NT2/D1 (cell line): ENCODE results near the gene PRMT7.

Experiments used
- SUZ12 ChIP-seq: IDR thresholded peaks from 2 replicates; pipeline ENCODE4 v1.6.1; 2011; ENCODE audit not compliant: insufficient read length, insufficient read depth; ENCODE audit errors: extremely low read depth
- YY1 ChIP-seq: IDR thresholded peaks from 2 replicates; pipeline ENCODE4 v1.6.1; 2011; ENCODE audit not compliant: insufficient read length, insufficient read depth

GRCh38 chr16:68332411-68333121 lies 21.7 kb downstream of the PRMT7 start:
- no peak for TF ChIP-seq YY1
- no peak for TF ChIP-seq SUZ12
